Fibroblast of peridontal ligament (primary cell): ENCODE results near the gene ULBP2.
"Not testable (repeated sequence)": the region's sequence is repeated elsewhere in the genome, so short reads cannot be mapped to it uniquely, and the experiment has no call there.

Experiments used
- DNase-seq: peaks from one replicate; pipeline ENCODE4 v3.0.0-alpha.2; 2010; ENCODE audit errors: extremely low read depth

ULBP2 gene

GRCh38 chr6:149941583-149942460, at the start of gene ULBP2:
Gene ULBP2 (plus strand): TSS chr6:149942014. CDS start chr6:149942073, 59 bp downstream.
- peak; percentile 92 for DNase-seq

- peak; percentile 96 for DNase-seq
Observed at GRCh38 chr6:149895048-149895590, 46.7 kb upstream of the ULBP2 start.

- DNase-seq: no peak
Observed at GRCh38 chr6:149895833-149896271, 46.0 kb upstream of the ULBP2 start.

GRCh38 chr6:149896491-149896890, 45.3 kb upstream of the ULBP2 start:
- DNase-seq: peak; percentile 18

- DNase-seq: peak; percentile 99
Observed at GRCh38 chr6:149897015-149897697, 44.7 kb upstream of the ULBP2 start.

GRCh38 chr6:149897855-149898744, 43.7 kb upstream of the ULBP2 start, which contains the start of gene RAET1E:
Gene RAET1E (minus strand): TSS chr6:149898113. CDS start chr6:149890901, 7,212 bp downstream.
- DNase-seq: no peak

GRCh38 chr6:149898966-149899365, 42.8 kb upstream of the ULBP2 start:
- no peak for DNase-seq

- DNase-seq: no peak
Observed at GRCh38 chr6:149899486-149899885, 42.3 kb upstream of the ULBP2 start.

- no peak for DNase-seq
Observed at GRCh38 chr6:149899926-149900619, 41.7 kb upstream of the ULBP2 start.

GRCh38 chr6:149900620-149901443, 41.0 kb upstream of the ULBP2 start:
- DNase-seq: no peak

- no peak for DNase-seq
Observed at GRCh38 chr6:149901444-149902140, 40.2 kb upstream of the ULBP2 start.

- DNase-seq: no peak
Observed at GRCh38 chr6:149903938-149904611, 37.7 kb upstream of the ULBP2 start.

GRCh38 chr6:149904661-149905370, 37.0 kb upstream of the ULBP2 start:
- DNase-seq: no peak

- DNase-seq: no peak
Observed at GRCh38 chr6:149905371-149905910, 36.4 kb upstream of the ULBP2 start.

GRCh38 chr6:149905911-149906371, 35.9 kb upstream of the ULBP2 start:
- DNase-seq: no peak

GRCh38 chr6:149906405-149906804, 35.4 kb upstream of the ULBP2 start:
- DNase-seq: no peak

- DNase-seq: no peak
Observed at GRCh38 chr6:149907317-149907716, 34.5 kb upstream of the ULBP2 start.

GRCh38 chr6:149908480-149908879, 33.3 kb upstream of the ULBP2 start:
- DNase-seq: not testable (repeated sequence)
